ENCODE results near the gene TMBIM1.

DNA sequence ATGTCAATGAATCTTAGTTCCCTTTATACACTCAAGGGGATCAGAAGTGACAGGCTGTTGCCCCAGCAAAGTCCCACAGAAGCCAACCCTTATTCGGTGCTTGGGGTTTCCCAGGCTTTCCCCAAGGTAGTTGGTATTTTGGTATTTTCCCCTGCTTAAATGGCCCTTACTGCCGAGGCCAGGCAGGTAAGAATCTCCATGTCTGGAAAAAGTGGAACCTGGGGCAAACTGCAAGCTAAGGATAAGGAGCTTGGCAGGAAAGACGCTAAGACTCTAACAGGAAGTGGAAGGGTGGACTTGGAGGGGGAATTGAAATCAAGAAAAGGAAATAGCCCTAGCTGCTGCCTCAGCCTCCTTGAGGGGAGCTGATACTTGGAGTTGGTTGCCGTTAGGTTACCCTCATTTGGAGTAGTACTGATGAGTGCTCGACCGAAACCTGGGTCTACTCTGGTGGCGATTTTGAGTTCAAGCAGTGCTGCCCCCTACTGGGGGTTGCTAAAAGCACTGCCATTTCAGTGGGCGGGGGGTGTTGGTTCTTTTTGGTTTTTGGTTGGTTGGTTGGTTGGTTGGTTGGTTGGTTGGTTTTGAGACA, 34.8 kb downstream of the TMBIM1 start:
- TF ChIP-seq, protein P1, sequence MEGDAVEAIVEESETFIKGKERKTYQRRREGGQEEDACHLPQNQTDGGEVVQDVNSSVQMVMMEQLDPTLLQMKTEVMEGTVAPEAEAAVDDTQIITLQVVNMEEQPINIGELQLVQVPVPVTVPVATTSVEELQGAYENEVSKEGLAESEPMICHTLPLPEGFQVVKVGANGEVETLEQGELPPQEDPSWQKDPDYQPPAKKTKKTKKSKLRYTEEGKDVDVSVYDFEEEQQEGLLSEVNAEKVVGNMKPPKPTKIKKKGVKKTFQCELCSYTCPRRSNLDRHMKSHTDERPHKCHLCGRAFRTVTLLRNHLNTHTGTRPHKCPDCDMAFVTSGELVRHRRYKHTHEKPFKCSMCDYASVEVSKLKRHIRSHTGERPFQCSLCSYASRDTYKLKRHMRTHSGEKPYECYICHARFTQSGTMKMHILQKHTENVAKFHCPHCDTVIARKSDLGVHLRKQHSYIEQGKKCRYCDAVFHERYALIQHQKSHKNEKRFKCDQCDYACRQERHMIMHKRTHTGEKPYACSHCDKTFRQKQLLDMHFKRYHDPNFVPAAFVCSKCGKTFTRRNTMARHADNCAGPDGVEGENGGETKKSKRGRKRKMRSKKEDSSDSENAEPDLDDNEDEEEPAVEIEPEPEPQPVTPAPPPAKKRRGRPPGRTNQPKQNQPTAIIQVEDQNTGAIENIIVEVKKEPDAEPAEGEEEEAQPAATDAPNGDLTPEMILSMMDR (IDR thresholded peaks at IDR 0.05), result peak; percentile 23 to 46 (median 30)
- TF ChIP-seq POLR2A (IDR thresholded peaks at IDR 0.05), result no peak

Data from right lobe of liver (tissue), 4 donors.